Pancreas (tissue), 10 donors: ENCODE data around the gene RAB36. TPM values are rescaled to one million over a fixed set of nuclear protein-coding genes. Genes with fewer than 3 reads are reported as not detected.

Source experiments
- ATAC-seq, 4 donors: fragments of 200-7000 bp; cut with Tn5 transposase; one replicate each; pipeline versions ENCODE4 v1.8.0 to v1.9.1; 2020; ENCODE audit warnings: mild to moderate bottlenecking in 4 of 4, moderate library complexity in 4 of 4
- DNase-seq, 6 donors: peaks; one replicate each; pipeline ENCODE4 v3.0.0-alpha.2; 2020
- FAIRE-seq: peaks from 2 replicates; lab custom pipeline; 2012; peaks lifted over from hg19 to GRCh38; lab: Jason Lieb, UNC
- H3K27ac ChIP-seq, 4 donors: fragments of 200-600 bp; sonication (generic); 1 replicate in 3 of 4; 2 replicates in 1 of 4; pipeline versions ENCODE4 v1.5.0 to v1.8.0; 2020
- H3K27me3 ChIP-seq, 4 donors: fragments of 200-600 bp; one replicate each; pipeline ENCODE4 v1.8.0; 2021
- H3K36me3 ChIP-seq, 3 donors: fragments of 200-600 bp; sonication (generic) in 1 of 3; one replicate each; pipeline versions ENCODE4 v1.5.0 to v1.8.0; 2020 to 2021
- H3K4me1 ChIP-seq, 3 donors: fragments of 200-600 bp; one replicate each; pipeline ENCODE4 v1.8.0; 2021
- H3K4me3 ChIP-seq, 4 donors: fragments of 200-600 bp; sonication (generic) in 2 of 4; one replicate each; pipeline versions ENCODE4 v1.5.0 to v1.8.0; 2020 to 2021
- H3K9me3 ChIP-seq, 4 donors: fragments of 200-600 bp; one replicate each; pipeline ENCODE4 v1.8.0; 2021
- WGBS, 2 donors: extraction: QIAGEN DNeasy Blood & Tissue Kit; methylation state at CpG; one replicate each; pipeline ENCODE4 v1.1.7; 2013; 5-methylcytosine and 5-hydroxymethylcytosine counted together
- intact Hi-C, 3 donors: fragments of 100-400 bp; cut with DNase I; formaldehyde crosslinking; loops; one replicate each; pipeline versions ENCODE4 v1.11.1 to v1.14.2; 2022
- polyA plus RNA-seq, 2 donors: library from polyadenylated mRNA; stranded (reverse); fragments of 200-250 nt; gene quantifications; one replicate each; pipeline ENCODE4 v1.2.3, GENCODE V29; 2013
- total RNA-seq, 6 donors: library from RNA; stranded (reverse); fragmentation: NEBNext Ultra II Directional in 4 of 6; extraction: Animal tissue kit (Norgen Biotek cat#: 25700) in 4 of 6; gene quantifications; one replicate each; pipeline versions ENCODE4 v1.2.1 to v1.2.4, GENCODE V29; 2021 to 2023
- TF ChIP-seq, protein P1 (sequence below), 4 donors: fragments of 200-600 bp; sonication (generic) in 3 of 4; IDR thresholded peaks; one replicate each; pipeline versions ENCODE4 v1.5.0 to v1.8.0; 2021; ENCODE audit warnings: antibody characterized with exemption in 4 of 4
- donor health status: healthy with polysubstance abuse.
- donor health status: DM: no; HTN: no; CAD: no; lungs with moderate emphysema.
- donor health status: DM: no; HTN: no; CAD: no.
- donor health status: control.
- donor health status: control.
- donor health status: Bipolar disorder and iron deficiency.
- donor health status: DM: yes; HTN: yes; CAD: no.
- donor health status: DM: no; HTN: no; CAD: no.
- donor health status: DM: no; HTN: no; CAD: no.
- donor health status: DM: yes; HTN: yes; CAD: no.

RAB36 gene
- total and polyA plus RNA-seq, 8 donors, result 1.2 to 7.3 (median 3.1) TPM

DNA sequence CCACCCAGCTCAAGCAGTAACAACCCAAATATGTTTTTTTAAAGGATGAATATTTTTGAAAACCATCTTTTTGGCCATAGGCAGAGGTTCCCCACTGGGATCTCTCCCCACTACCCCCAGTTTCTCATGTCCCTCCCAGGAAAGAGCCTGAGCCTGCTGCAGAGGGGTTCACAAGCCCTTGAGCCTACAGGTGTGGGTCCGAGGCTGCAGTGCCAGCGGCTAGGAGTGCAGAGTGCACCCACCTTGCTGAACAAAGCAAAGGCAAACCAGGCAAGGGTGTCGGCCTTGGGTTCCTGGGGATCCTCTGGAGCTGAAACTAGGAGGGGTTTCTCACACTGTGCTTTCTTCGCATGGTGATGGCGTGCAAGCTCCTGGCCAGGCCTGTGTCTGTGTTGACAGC lies 40.0 kb upstream of the RAB36 start:
- ATAC-seq, result no peak
- Histone ChIP-seq H3K36me3 (no peaks in the 10 kb centered on the region), H3K27me3 (no peaks in the 10 kb centered on the region), H3K4me3 (no peak overlapping the region), H3K9me3 (no peaks in the 10 kb centered on the region), H3K27ac (no peak overlapping the region), H3K4me1 (no peaks in the 10 kb centered on the region)
- FAIRE-seq, result no peak
- intact Hi-C loops, result no loop called here
- TF ChIP-seq, protein P1, sequence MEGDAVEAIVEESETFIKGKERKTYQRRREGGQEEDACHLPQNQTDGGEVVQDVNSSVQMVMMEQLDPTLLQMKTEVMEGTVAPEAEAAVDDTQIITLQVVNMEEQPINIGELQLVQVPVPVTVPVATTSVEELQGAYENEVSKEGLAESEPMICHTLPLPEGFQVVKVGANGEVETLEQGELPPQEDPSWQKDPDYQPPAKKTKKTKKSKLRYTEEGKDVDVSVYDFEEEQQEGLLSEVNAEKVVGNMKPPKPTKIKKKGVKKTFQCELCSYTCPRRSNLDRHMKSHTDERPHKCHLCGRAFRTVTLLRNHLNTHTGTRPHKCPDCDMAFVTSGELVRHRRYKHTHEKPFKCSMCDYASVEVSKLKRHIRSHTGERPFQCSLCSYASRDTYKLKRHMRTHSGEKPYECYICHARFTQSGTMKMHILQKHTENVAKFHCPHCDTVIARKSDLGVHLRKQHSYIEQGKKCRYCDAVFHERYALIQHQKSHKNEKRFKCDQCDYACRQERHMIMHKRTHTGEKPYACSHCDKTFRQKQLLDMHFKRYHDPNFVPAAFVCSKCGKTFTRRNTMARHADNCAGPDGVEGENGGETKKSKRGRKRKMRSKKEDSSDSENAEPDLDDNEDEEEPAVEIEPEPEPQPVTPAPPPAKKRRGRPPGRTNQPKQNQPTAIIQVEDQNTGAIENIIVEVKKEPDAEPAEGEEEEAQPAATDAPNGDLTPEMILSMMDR (IDR thresholded peaks at IDR 0.05), result no peak
- WGBS, 2 donors, result 85 to 90% methylated on average over 5 of the region's 5 CpGs
- no peak for DNase-seq

DNA sequence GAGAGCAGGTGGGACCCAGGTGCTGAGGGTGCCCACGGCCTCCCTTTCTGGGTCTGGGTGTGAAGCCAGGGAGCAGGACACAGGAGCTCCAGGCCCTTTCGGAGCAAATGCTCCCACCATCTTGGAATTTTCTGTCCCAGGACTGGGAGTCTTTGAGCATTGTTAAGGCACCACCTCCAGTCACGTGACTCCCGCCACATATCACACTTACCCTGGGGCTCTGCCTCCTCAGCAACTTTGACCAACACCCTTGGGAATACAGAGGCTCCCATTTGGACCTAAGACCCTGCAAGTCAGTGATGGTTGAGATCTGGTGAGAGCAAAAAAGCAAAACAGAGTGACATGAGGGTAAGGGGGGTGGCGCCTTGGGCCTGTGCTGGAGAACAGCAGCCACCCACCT lies 39.4 kb upstream of the RAB36 start:
- H3K36me3 ChIP-seq, result no peaks in the 10 kb centered on the region
- H3K4me1 ChIP-seq, result no peaks in the 10 kb centered on the region
- 91 to 98% methylated on average over 5 of the region's 5 CpGs for WGBS, 2 donors
- TF ChIP-seq, protein P1 (IDR thresholded peaks at IDR 0.05), result no peak
- intact Hi-C loops, result no loop called here
- FAIRE-seq (no peak), DNase-seq (no peak), ATAC-seq (no peak)
- no peak overlapping the region for H3K4me3 ChIP-seq
- no peak overlapping the region for H3K27ac ChIP-seq
- no peaks in the 10 kb centered on the region for H3K27me3 ChIP-seq
- no peaks in the 10 kb centered on the region for H3K9me3 ChIP-seq

DNA sequence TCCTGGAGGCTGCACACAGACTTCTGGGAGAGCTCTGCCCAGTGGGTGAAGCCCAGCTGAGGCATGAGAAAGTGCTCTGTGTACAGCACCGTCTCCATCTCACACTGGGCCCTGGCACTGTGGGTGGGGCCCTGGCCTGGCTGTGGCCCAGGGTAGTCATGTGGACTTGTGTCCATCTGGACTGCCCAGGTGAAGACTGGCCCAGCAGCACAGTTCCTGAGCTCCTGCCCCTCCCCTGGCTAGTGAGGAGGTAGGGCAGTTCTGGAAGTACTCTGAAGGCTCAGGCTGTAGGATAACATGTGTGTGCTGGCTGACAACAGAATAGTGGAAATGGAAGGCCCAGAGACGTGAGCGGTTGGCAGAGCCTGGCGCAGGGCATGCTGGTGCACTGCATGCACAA lies 38.9 kb upstream of the RAB36 start:
- FAIRE-seq (no peak), DNase-seq (no peak), ATAC-seq (peak in 3 of 4 donors; percentile 22 to 60 (median 42))
- no peaks in the 10 kb centered on the region for H3K9me3 ChIP-seq
- 81 to 86% methylated on average over 4 of the region's 4 CpGs for WGBS, 2 donors
- no peak overlapping the region for H3K4me3 ChIP-seq
- intact Hi-C loops, result no loop called here
- no peaks in the 10 kb centered on the region for H3K27me3 ChIP-seq
- no peaks in the 10 kb centered on the region for H3K36me3 ChIP-seq
- TF ChIP-seq, protein P1 (IDR thresholded peaks at IDR 0.05), result no peak
- H3K27ac ChIP-seq, result no peak overlapping the region
- no peaks in the 10 kb centered on the region for H3K4me1 ChIP-seq

DNA sequence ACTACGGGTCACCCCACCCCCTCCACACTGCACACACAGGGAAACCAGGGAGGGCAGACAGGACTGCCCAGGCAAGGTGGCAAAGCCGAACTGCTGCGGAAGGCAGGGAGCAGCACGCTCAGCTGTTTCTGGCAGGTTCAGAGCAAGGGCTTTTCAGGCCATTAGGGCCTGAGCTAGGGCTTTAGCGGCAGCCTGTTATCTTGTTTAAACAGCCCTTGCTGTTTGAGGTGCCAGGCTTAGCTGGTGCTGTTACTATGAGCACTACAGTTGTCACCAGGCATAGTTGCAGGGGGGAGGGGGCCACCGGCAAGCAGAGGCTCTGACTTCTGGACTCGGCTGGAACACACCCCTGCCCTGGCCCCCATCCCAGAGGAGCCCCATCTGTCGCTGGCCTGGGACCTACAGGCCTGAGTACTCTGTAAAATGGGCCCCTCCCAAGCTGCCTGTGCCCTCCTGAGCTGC lies 38.3 kb upstream of the RAB36 start:
- H3K4me1 ChIP-seq, result no peaks in the 10 kb centered on the region
- H3K9me3 ChIP-seq, result no peaks in the 10 kb centered on the region
- 71 to 72% methylated on average over 8 of the region's 8 CpGs for WGBS, 2 donors
- ATAC-seq (peak in 3 of 4 donors; percentile 47 to 72 (median 72)), FAIRE-seq (no peak), DNase-seq (peak in 1 of 6 donors; percentile 32)
- no peaks in the 10 kb centered on the region for H3K36me3 ChIP-seq
- TF ChIP-seq, protein P1 (IDR thresholded peaks at IDR 0.05), result no peak
- intact Hi-C loops, result no loop called here
- H3K4me3 ChIP-seq, result no peak overlapping the region
- H3K27ac ChIP-seq, result no peak overlapping the region
- no peaks in the 10 kb centered on the region for H3K27me3 ChIP-seq

DNA sequence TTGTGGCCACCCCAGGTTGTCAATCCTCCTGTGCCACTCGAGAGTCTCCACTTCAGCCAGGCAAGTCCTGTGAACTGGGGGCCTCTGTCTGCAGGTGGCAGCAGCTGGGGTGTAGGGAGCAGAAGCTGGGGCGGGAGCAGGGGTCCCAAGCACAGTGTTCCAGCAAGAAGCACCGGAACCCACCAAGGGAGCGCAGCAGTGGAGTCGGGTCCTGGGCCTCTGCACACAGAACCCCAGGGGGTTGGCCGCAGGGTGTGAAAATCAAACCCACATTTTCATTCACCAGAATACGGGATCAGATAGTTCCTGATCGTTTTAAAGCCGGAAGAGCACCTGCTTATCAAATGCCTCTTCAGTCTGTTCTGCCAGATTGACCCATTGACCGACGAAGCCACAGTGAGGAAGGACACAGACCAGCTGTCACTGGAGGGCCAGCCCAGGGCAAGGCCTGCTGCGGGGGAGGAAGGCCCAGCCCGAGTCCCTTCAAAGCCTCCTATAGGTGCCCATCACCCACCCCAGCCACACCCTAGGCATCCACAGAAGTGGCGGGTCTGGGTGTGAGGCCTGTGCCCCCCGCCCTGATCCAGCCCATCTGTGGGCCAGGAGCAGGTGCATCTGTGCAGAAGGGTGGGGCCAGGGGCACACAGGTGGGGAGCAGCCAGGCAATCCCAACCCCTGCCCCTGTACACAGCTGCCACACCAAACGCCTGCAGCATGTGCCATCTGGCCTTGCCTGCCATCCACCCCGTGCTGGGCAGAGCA lies 37.6 kb upstream of the RAB36 start:
- H3K9me3 ChIP-seq, result no peaks in the 10 kb centered on the region
- 91 to 95% methylated on average over 17 of the region's 17 CpGs for WGBS, 2 donors
- intact Hi-C loops, result no loop called here
- no peaks in the 10 kb centered on the region for H3K4me1 ChIP-seq
- no peaks in the 10 kb centered on the region for H3K27me3 ChIP-seq
- FAIRE-seq (no peak), DNase-seq (no peak), ATAC-seq (no peak)
- H3K36me3 ChIP-seq, result no peaks in the 10 kb centered on the region
- H3K27ac ChIP-seq, result no peak overlapping the region
- H3K4me3 ChIP-seq, result no peak overlapping the region
- TF ChIP-seq, protein P1 (IDR thresholded peaks at IDR 0.05), result no peak
